Mesothelial cell of epicardium (in vitro differentiated cells): ENCODE results near the gene CT45A1. TPM values are rescaled to one million over a fixed set of nuclear protein-coding genes. Genes with fewer than 3 reads are reported as not detected.
"Not testable (repeated sequence)": the region's sequence is repeated elsewhere in the genome, so short reads cannot be mapped to it uniquely, and the experiment has no call there.

Source experiments
- DNase-seq, 2 experiments: peaks; one replicate each; pipeline ENCODE4 v3.0.0; 2021; ENCODE audit warnings: low spot score in 2 of 2; ENCODE audit not compliant: unreplicated experiment in 2 of 2
- H3K27ac Mint-ChIP-seq: 2 replicates; pipeline ENCODE4 v1.8.0; 2021; ENCODE audit warnings: mixed read lengths
- H3K27me3 Mint-ChIP-seq: 2 replicates; pipeline ENCODE4 v1.8.0; 2021; ENCODE audit warnings: low read depth, mixed read lengths
- H3K36me3 Mint-ChIP-seq: 2 replicates; pipeline ENCODE4 v1.8.0; 2021; ENCODE audit warnings: mixed read lengths
- H3K4me1 Mint-ChIP-seq: 2 replicates; pipeline ENCODE4 v1.8.0; 2021; ENCODE audit warnings: mixed read lengths
- H3K4me3 Mint-ChIP-seq: 2 replicates; pipeline ENCODE4 v1.8.0; 2021; ENCODE audit warnings: mild to moderate bottlenecking, moderate library complexity, mixed read lengths
- H3K9me3 Mint-ChIP-seq: 2 replicates; pipeline ENCODE4 v1.8.0; 2021; ENCODE audit warnings: mixed read lengths
- CTCF ChIP-seq: fragments of 200-600 bp; sonication (generic); IDR thresholded peaks from one replicate; pipeline ENCODE4 v1.5.0; 2021; ENCODE audit warnings: antibody characterized with exemption; ENCODE audit not compliant: unreplicated experiment
- total RNA-seq: library from RNA; stranded (reverse); gene quantifications from 3 replicates; pipeline ENCODE4 v1.2.1, GENCODE V29; 2021

CT45A1 gene
- total RNA-seq: not detected in 3 replicates

DNA sequence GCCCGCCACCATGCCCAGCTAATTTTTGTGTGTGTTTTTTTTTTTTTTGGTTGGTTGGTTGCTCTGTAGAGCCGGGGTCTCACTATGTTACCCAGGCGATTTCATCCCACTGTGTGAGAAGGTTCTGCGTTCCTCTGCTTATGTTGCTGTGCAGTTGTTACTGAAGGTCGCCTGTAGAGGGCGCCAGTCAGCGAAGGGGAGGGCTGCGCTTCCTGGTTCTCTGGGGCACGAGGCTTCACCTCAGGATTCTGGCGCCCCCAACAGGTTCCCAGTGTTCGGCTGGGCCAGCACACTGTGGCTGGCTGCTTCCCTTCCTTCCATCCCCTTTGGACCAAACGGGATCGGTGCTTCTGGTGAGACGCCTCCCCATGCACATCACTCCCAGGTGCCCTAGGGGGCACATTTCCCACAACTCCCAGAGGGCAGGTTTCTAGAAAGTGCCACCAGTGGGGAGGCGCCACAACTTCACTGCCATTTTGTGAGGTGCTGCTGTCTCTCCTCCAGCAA is at the start of gene CT45A1:
CT45A1 (plus strand) TSS at position 457 of the 507 bp plus-strand sequence. CDS start 5,302 bp downstream, outside the sequence.
- H3K27me3 Mint-ChIP-seq, H3K4me1 Mint-ChIP-seq, H3K27ac Mint-ChIP-seq, H3K36me3 Mint-ChIP-seq, H3K4me3 Mint-ChIP-seq, DNase-seq: not testable (repeated sequence)
- peak; percentile 22 for TF ChIP-seq CTCF
- peaks cover 40% of the 10 kb centered on the region for H3K9me3 Mint-ChIP-seq

- not testable (repeated sequence) for H3K27me3 Mint-ChIP-seq, H3K4me3 Mint-ChIP-seq, H3K36me3 Mint-ChIP-seq
Measured at GRCh38 chrX:135672979-135673378, 40.5 kb upstream of the CT45A1 start.

DNA sequence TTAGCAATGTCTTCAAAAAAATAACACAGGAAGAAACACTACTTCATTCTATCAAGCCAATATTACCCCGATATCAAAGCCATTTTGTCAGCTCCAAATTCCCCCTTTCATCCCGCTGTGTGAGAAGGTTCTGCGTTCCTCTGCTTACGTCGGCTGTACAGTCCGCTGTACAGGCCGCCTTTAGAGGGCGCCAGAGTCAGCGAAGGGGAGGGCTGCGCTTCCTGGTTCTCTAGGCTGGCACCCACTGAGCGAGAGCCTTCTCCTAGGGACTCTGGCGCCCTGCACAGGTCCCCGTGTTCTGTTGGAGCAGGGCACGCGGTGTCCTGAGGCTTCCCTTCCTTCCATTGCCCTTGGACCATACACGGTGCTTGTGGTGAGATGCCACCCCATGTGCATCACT is 25.3 kb upstream of the CT45A1 start:
- DNase-seq: no peak
- peaks cover 68% of the 10 kb centered on the region for H3K9me3 Mint-ChIP-seq
- no peaks in the 10 kb centered on the region for H3K27me3 Mint-ChIP-seq
- H3K4me1 Mint-ChIP-seq: no peaks in the 10 kb centered on the region
- H3K4me3 Mint-ChIP-seq: no peak overlapping the region
- H3K27ac Mint-ChIP-seq: no peak overlapping the region
- H3K36me3 Mint-ChIP-seq: no peaks in the 10 kb centered on the region
- TF ChIP-seq CTCF: no peak

More at GRCh38 chrX:135672979-135673378, 40.5 kb upstream of the CT45A1 start:
- peaks cover 28% of the 10 kb centered on the region for H3K9me3 Mint-ChIP-seq
- not testable (repeated sequence) for H3K4me1 Mint-ChIP-seq, H3K27ac Mint-ChIP-seq, DNase-seq

GRCh38 chrX:135695471-135695870 is 18.0 kb upstream of the CT45A1 start:
- no peak overlapping the region for H3K27ac Mint-ChIP-seq
- TF ChIP-seq CTCF: no peak
- H3K4me3 Mint-ChIP-seq: no peak overlapping the region
- no peak for DNase-seq
- H3K27me3 Mint-ChIP-seq: no peaks in the 10 kb centered on the region
- no peaks in the 10 kb centered on the region for H3K36me3 Mint-ChIP-seq
- peaks cover 76% of the 10 kb centered on the region for H3K9me3 Mint-ChIP-seq
- H3K4me1 Mint-ChIP-seq: no peaks in the 10 kb centered on the region

- Mint-ChIP-seq H3K27me3 (no peaks in the 10 kb centered on the region), H3K36me3 (no peaks in the 10 kb centered on the region), H3K4me3 (no peak overlapping the region), H3K4me1 (no peaks in the 10 kb centered on the region), H3K27ac (no peak overlapping the region), H3K9me3 (peaks cover 70% of the 10 kb centered on the region)
- no peak for TF ChIP-seq CTCF
- DNase-seq: no peak
Measured at GRCh38 chrX:135697601-135698000, 15.8 kb upstream of the CT45A1 start.

DNA sequence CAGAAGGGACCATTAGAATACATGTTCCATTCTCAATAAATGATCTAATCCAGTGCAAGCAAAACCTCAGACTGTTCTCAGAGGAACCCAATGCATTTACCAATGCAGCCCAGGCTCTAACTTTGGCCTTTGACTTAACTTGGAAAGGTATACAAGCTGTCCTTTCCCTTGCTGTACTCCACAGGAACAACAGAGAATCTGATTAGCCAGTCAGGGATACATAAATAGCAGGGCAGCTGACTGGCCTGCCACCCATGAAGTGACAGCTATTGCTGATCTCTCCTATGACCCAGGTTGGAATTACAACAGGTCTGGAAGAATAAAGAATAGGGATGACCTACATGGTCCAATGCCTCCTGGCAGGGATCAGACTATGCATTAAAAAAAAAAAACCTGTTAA is 14.5 kb upstream of the CT45A1 start:
- Mint-ChIP-seq H3K36me3 (no peaks in the 10 kb centered on the region), H3K27ac (no peak overlapping the region), H3K27me3 (no peaks in the 10 kb centered on the region), H3K4me3 (no peak overlapping the region), H3K4me1 (no peaks in the 10 kb centered on the region), H3K9me3 (peaks cover 66% of the 10 kb centered on the region)
- DNase-seq: no peak
- TF ChIP-seq CTCF: no peak
